CD14-positive monocyte (primary cell): Measurements from ENCODE around the gene FAM168A. TPM values are rescaled to one million over a fixed set of nuclear protein-coding genes. Genes with fewer than 3 reads are reported as not detected.
A peak's percentile ranks its signal among the peaks of the same experiment; 100 is the strongest.

Experiments
- DNase-seq, 3 donors: peaks; one replicate each; pipeline ENCODE4 v3.0.0-alpha.2; 2011 to 2022
- H2AFZ ChIP-seq: 2 replicates; pipeline ENCODE4 v1.6.0; 2012; ENCODE audit warnings: mild to moderate bottlenecking, low read depth, low read length, inconsistent platforms; ENCODE audit not compliant: insufficient read depth, poor library complexity, severe bottlenecking
- H3K27ac ChIP-seq, 2 donors: 1 replicate in 1 of 2; 2 replicates in 1 of 2; pipeline ENCODE4 v1.5.1; 2012 to 2013; ENCODE audit warnings: low read length in 2 of 2, control low read depth in 1 of 2, inconsistent platforms in 1 of 2, low read depth in 1 of 2, mild to moderate bottlenecking in 1 of 2
- H3K27me3 ChIP-seq, 2 donors: one replicate each; pipeline versions ENCODE4 v1.6.0 to v1.6.1; 2011 to 2013; ENCODE audit warnings: low read length in 2 of 2; ENCODE audit not compliant: control insufficient read depth in 2 of 2, insufficient read depth in 2 of 2
- H3K36me3 ChIP-seq, 2 donors: replicated peaks in 1 of 2; 1 replicate in 1 of 2; 2 replicates in 1 of 2; pipeline versions ENCODE4 v1.5.1 to v1.6.1; 2012 to 2013; ENCODE audit warnings: low read length in 2 of 2, control low read depth in 1 of 2, inconsistent platforms in 1 of 2, mild to moderate bottlenecking in 1 of 2; ENCODE audit not compliant: insufficient read depth in 2 of 2, control insufficient read depth in 1 of 2
- H3K4me1 ChIP-seq, 2 donors: 1 replicate in 1 of 2; 2 replicates in 1 of 2; pipeline versions ENCODE4 v1.5.1 to v1.6.1; 2012 to 2013; ENCODE audit warnings: low read length in 2 of 2, control low read depth in 1 of 2, inconsistent platforms in 1 of 2, mild to moderate bottlenecking in 1 of 2, moderate library complexity in 1 of 2; ENCODE audit not compliant: insufficient read depth in 2 of 2, control insufficient read depth in 1 of 2
- H3K4me2 ChIP-seq: replicated peaks from 2 replicates; pipeline ENCODE3; 2012; ENCODE audit warnings: low read length, moderate library complexity, mild to moderate bottlenecking; ENCODE audit not compliant: poor library complexity, severe bottlenecking; ENCODE audit errors: extremely low read depth
- H3K4me3 ChIP-seq, 3 experiments: fragments of 200-600 bp in 1 of 3; sonication (generic) in 1 of 3; replicated peaks in 1 of 3; 1 replicate in 2 of 3; 2 replicates in 1 of 3; pipeline ENCODE4 v1.5.1; 2011 to 2013; ENCODE audit warnings: low read length in 3 of 3, mild to moderate bottlenecking in 3 of 3, control low read depth in 2 of 3, low read depth in 2 of 3, inconsistent platforms in 1 of 3, moderate library complexity in 1 of 3
- H3K79me2 ChIP-seq: 2 replicates; pipeline ENCODE4 v1.6.0; 2012; ENCODE audit warnings: mild to moderate bottlenecking, control low read depth, inconsistent platforms, low read length, moderate library complexity; ENCODE audit not compliant: insufficient read depth
- H3K9ac ChIP-seq: 2 replicates; pipeline ENCODE4 v1.6.0; 2017; ENCODE audit warnings: low read length, mild to moderate bottlenecking; ENCODE audit not compliant: insufficient read depth, poor library complexity, severe bottlenecking
- H3K9me3 ChIP-seq, 2 donors: replicated peaks in 1 of 2; 1 replicate in 1 of 2; 2 replicates in 1 of 2; pipeline versions ENCODE4 v1.5.1 to v1.6.1; 2012 to 2013; ENCODE audit warnings: low read length in 2 of 2, control low read depth in 1 of 2; ENCODE audit not compliant: control insufficient read depth in 1 of 2, insufficient read depth in 1 of 2
- H4K20me1 ChIP-seq: 2 replicates; pipeline ENCODE4 v1.6.0; 2012; ENCODE audit warnings: mild to moderate bottlenecking, low read length, control low read depth, moderate library complexity; ENCODE audit not compliant: insufficient read depth
- H3K27ac Mint-ChIP-seq, 7 donors: one replicate each; pipeline ENCODE4 v1.8.0; 2020; ENCODE audit warnings: mild to moderate bottlenecking in 7 of 7, mixed read lengths in 7 of 7, moderate library complexity in 6 of 7, inconsistent platforms in 2 of 7
- H3K27me3 Mint-ChIP-seq, 3 donors: one replicate each; pipeline ENCODE4 v1.8.0; 2021 to 2022; ENCODE audit warnings: low read depth in 3 of 3, mild to moderate bottlenecking in 3 of 3, mixed read lengths in 3 of 3, moderate library complexity in 3 of 3, inconsistent platforms in 1 of 3
- H3K36me3 Mint-ChIP-seq, 2 donors: one replicate each; pipeline ENCODE4 v1.8.0; 2020; ENCODE audit warnings: mixed read lengths in 2 of 2, inconsistent platforms in 1 of 2, mild to moderate bottlenecking in 1 of 2
- H3K4me1 Mint-ChIP-seq: one replicate; pipeline ENCODE4 v1.8.0; 2020; ENCODE audit warnings: mild to moderate bottlenecking, mixed read lengths
- H3K4me3 Mint-ChIP-seq, 2 donors: one replicate each; pipeline ENCODE4 v1.8.0; 2020; ENCODE audit warnings: mild to moderate bottlenecking in 2 of 2, mixed read lengths in 2 of 2, moderate library complexity in 1 of 2
- H3K9me3 Mint-ChIP-seq, 7 donors: one replicate each; pipeline ENCODE4 v1.8.0; 2020 to 2022; ENCODE audit warnings: mixed read lengths in 7 of 7, mild to moderate bottlenecking in 6 of 7, moderate library complexity in 6 of 7, inconsistent platforms in 2 of 7
- WGBS: methylation state at CpG from one replicate; pipeline ENCODE4 v1.1.5; 2013; ENCODE audit warnings: missing lambda C conversion rate; ENCODE audit not compliant: insufficient coverage; 5-methylcytosine and 5-hydroxymethylcytosine counted together
- intact Hi-C, 2 donors: fragments of 100-400 bp; cut with micrococcal nuclease; formaldehyde crosslinking; loops; one replicate each; pipeline versions ENCODE4 v1.15.0 to v1.15.1; 2023
- polyA plus RNA-seq, 3 donors: library from polyadenylated mRNA; depleted of rRNA in 1 of 3; unstranded in 2 of 3; stranded (reverse) in 1 of 3; fragments of 300-500 nt in 2 of 3; fragments of >200 nt in 1 of 3; fragmentation: Illumina TruSeq in 2 of 3; gene quantifications; 1 replicate in 2 of 3; 2 replicates in 1 of 3; pipeline ENCODE4 v1.2.3, GENCODE V29; 2012 to 2021
- TF ChIP-seq, protein P1 (sequence below): fragments of 200-600 bp; IDR thresholded peaks from one replicate; pipeline ENCODE4 v1.8.0; 2022; ENCODE audit warnings: antibody characterized with exemption, mild to moderate bottlenecking

The FAM168A gene
- polyA plus RNA-seq, 3 donors = 1.4 to 13.3 (median 2.1) TPM

DNA sequence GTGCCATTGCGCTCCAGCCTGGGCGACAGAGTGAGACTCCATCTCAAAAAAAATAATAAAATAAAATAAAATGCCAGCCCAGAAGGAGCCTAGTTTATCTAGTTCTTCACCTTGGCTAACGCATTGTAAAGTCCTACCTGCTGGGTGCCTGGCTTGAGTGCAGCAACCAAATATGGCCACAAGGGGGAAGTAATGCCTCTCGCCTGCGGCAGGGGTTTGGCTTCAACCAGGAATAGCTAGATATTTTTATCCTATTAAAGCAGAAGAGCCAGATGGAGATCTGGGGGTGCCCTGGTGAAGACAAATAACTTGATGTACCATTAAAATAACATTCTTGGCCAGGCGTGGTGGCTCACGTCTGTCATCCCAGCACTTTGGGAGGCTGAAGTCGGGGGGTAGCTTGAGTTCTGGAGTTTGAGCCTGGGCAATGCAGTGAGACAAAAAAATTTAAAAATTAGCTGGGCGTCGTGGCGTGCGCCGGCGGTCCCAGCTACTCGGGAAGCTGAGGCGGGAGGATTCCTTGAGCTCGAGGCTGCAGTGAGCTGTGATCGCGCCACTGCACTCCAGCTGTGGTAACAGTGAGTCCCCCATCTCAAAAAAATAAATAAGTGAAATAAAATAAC lies 27.9 kb upstream of the FAM168A start:
- Histone ChIP-seq H3K79me2 (no peaks in the 10 kb centered on the region), H3K27ac (no peak overlapping the region), H3K4me2 (no peak overlapping the region), H3K9ac (no peak overlapping the region), H3K9me3 (no peaks in the 10 kb centered on the region), H2AFZ (no peak overlapping the region), H3K27me3 (no peaks in the 10 kb centered on the region), H3K36me3 (no peaks in the 10 kb centered on the region), H3K4me1 (peaks cover 37 to 43% of the 10 kb centered on the region in 2 donors), H3K4me3 (no peak overlapping the region), H4K20me1 (no peaks in the 10 kb centered on the region)
- intact Hi-C loops = no loop called here
- Mint-ChIP-seq H3K27ac (peak overlapping the region in 1 of 7 donors; percentile 35), H3K27me3 (peaks cover 3 to 5% (median 5%) of the 10 kb centered on the region in 3 donors), H3K4me3 (no peak overlapping the region), H3K9me3 (peaks cover 0 to 3% (median 0%) of the 10 kb centered on the region in 7 donors), H3K36me3 (no peaks in the 10 kb centered on the region), H3K4me1 (peaks cover 40% of the 10 kb centered on the region)
- TF ChIP-seq, protein P1, sequence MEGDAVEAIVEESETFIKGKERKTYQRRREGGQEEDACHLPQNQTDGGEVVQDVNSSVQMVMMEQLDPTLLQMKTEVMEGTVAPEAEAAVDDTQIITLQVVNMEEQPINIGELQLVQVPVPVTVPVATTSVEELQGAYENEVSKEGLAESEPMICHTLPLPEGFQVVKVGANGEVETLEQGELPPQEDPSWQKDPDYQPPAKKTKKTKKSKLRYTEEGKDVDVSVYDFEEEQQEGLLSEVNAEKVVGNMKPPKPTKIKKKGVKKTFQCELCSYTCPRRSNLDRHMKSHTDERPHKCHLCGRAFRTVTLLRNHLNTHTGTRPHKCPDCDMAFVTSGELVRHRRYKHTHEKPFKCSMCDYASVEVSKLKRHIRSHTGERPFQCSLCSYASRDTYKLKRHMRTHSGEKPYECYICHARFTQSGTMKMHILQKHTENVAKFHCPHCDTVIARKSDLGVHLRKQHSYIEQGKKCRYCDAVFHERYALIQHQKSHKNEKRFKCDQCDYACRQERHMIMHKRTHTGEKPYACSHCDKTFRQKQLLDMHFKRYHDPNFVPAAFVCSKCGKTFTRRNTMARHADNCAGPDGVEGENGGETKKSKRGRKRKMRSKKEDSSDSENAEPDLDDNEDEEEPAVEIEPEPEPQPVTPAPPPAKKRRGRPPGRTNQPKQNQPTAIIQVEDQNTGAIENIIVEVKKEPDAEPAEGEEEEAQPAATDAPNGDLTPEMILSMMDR = peak; percentile 98
- 27% methylated on average over 11 of the region's 19 CpGs for WGBS
- peak; percentile 50 to 68 (median 68) for DNase-seq

DNA sequence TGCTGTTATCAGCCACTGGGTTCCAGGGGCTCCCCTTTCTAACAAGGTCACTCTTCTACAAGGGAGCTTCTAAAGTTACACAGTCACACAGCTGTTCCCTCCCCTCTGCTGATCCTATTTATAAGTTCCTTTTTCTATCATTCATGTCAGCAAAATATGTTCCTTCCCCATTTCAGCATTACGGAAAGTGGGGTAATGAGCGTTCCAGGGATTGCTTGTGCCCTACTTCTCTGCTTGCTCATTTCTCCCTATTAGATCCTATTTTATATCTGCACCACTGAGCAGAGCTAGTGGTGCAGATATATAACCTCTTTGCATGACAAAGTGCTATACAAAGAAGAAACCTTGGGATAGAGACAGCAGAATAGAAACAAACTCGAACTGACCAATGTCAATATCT lies 25.8 kb upstream of the FAM168A start:
- H3K27ac Mint-ChIP-seq = peak overlapping the region; percentile 86 to 96 (median 93)

More for the DNA sequence above, 25.8 kb upstream of the FAM168A start:
- H3K27me3 ChIP-seq = no peaks in the 10 kb centered on the region
- 50% methylated on average over 1 of the region's 3 CpGs for WGBS
- Mint-ChIP-seq H3K4me1 (peaks cover 38% of the 10 kb centered on the region), H3K4me3 (peak overlapping the region; percentile 21 to 70), H3K9me3 (peaks cover 0 to 3% (median 0%) of the 10 kb centered on the region in 7 donors), H3K36me3 (no peaks in the 10 kb centered on the region), H3K27me3 (peaks cover 3 to 5% (median 5%) of the 10 kb centered on the region in 3 donors)
- H3K4me1 ChIP-seq = peaks cover 41 to 49% of the 10 kb centered on the region in 2 donors
- no peaks in the 10 kb centered on the region for H3K9me3 ChIP-seq
- H4K20me1 ChIP-seq = no peaks in the 10 kb centered on the region
- peak overlapping the region in 2 of 3 experiments; percentile 7 to 41 for H3K4me3 ChIP-seq
- no peaks in the 10 kb centered on the region for H3K79me2 ChIP-seq
- intact Hi-C loops = no loop called here
- TF ChIP-seq, protein P1 = no peak
- peak overlapping the region; percentile 54 for H3K4me2 ChIP-seq
- no peaks in the 10 kb centered on the region for H3K36me3 ChIP-seq
- H2AFZ ChIP-seq = no peak overlapping the region
- peak overlapping the region; percentile 71 to 83 for H3K27ac ChIP-seq
- no peak overlapping the region for H3K9ac ChIP-seq
- peak; percentile 70 to 84 (median 83) for DNase-seq
